PC-3 (cell line): ENCODE data around the gene RHOJ. TPM values are rescaled to one million over a fixed set of nuclear protein-coding genes. Genes with fewer than 3 reads are reported as not detected.

ENCODE experiments used
- ATAC-seq: fragments of 200-7000 bp; cut with Tn5 transposase; 2 replicates; pipeline ENCODE4 v1.9.1; 2020; ENCODE audit warnings: mild to moderate bottlenecking, moderate library complexity
- BruUV-seq: library from RNA; stranded (reverse); fragments of 400-500 nt; replicated peaks from 2 replicates; lab custom pipeline; 2021; lab: Mats Ljungman, UMichigan
- CTCF ChIA-PET: fragments of 300-600 bp; sonication (Branson Sonifier 250); formaldehyde crosslinking; loops from one replicate; lab custom pipeline; 2022; ENCODE audit warnings: antibody characterized with exemption; lab: Charles Lee
- POLR2A ChIA-PET: fragments of 300-600 bp; sonication (Branson Sonifier 250); formaldehyde crosslinking; loops from one replicate; lab custom pipeline; 2022; ENCODE audit warnings: antibody characterized with exemption; ENCODE audit not compliant: unreplicated experiment; lab: Charles Lee
- DNase-seq: peaks from one replicate; pipeline ENCODE4 v3.0.0-alpha.2; 2015
- H2AFZ ChIP-seq: fragments of 300-600 bp; sonication (generic); 2 replicates; pipeline ENCODE4 v1.6.0; 2016; ENCODE audit warnings: antibody characterized with exemption, low read length
- H3F3A ChIP-seq: fragments of 300-600 bp; sonication (generic); one replicate; pipeline ENCODE4 v1.6.0; 2017; ENCODE audit warnings: antibody characterized with exemption, low read length, control low read depth, mild to moderate bottlenecking; ENCODE audit not compliant: unreplicated experiment
- H3K27ac ChIP-seq: fragments of 300-600 bp; sonication (generic); 2 replicates; pipeline ENCODE4 v1.5.1; 2016; ENCODE audit warnings: mild to moderate bottlenecking, low read length
- H3K27me3 ChIP-seq: fragments of 300-600 bp; sonication (generic); 2 replicates; pipeline ENCODE4 v1.6.1; 2016; ENCODE audit warnings: low read length, mixed read lengths
- H3K36me3 ChIP-seq: fragments of 300-600 bp; sonication (generic); 2 replicates; pipeline ENCODE4 v1.6.1; 2016; ENCODE audit warnings: low read depth, mixed run types, low read length, mixed read lengths
- H3K4me1 ChIP-seq: fragments of 300-600 bp; sonication (generic); 2 replicates; pipeline ENCODE4 v1.5.1; 2016; ENCODE audit warnings: low read length; ENCODE audit not compliant: insufficient read depth
- H3K4me2 ChIP-seq: fragments of 300-600 bp; sonication (generic); 2 replicates; pipeline ENCODE4 v1.6.0; 2016; ENCODE audit warnings: low read length
- H3K4me3 ChIP-seq: fragments of 300-600 bp; sonication (generic); 2 replicates; pipeline ENCODE4 v1.5.1; 2016; ENCODE audit warnings: mild to moderate bottlenecking, low read length, mixed read lengths
- H3K79me2 ChIP-seq: fragments of 300-600 bp; sonication (generic); 2 replicates; pipeline ENCODE4 v1.6.1; 2017; ENCODE audit warnings: low read length, mixed read lengths
- H3K9ac ChIP-seq: fragments of 300-600 bp; sonication (generic); 2 replicates; pipeline ENCODE4 v1.6.0; 2016; ENCODE audit warnings: mild to moderate bottlenecking, low read length
- H3K9me2 ChIP-seq: fragments of 300-600 bp; sonication (generic); replicated peaks from 2 replicates; pipeline ENCODE4 v1.6.1; 2016; ENCODE audit warnings: mixed run types, low read length, mixed read lengths
- H3K9me3 ChIP-seq: fragments of 300-600 bp; sonication (generic); 2 replicates; pipeline ENCODE4 v1.6.1; 2016; ENCODE audit warnings: low read length, mixed read lengths
- H4K20me1 ChIP-seq: fragments of 300-600 bp; sonication (generic); 2 replicates; pipeline ENCODE4 v1.6.1; 2016; ENCODE audit warnings: low read length, mixed read lengths
- CTCF ChIP-seq: fragments of 300-600 bp; sonication (generic); conservative IDR thresholded peaks from 2 replicates; pipeline ENCODE4 v1.5.1; 2017; ENCODE audit warnings: antibody characterized with exemption, low read depth, mild to moderate bottlenecking, low read length
- EZH2 ChIP-seq: fragments of 300-600 bp; sonication (generic); IDR thresholded peaks from one replicate; pipeline ENCODE4 v1.6.1; 2017; ENCODE audit warnings: antibody characterized with exemption, mild to moderate bottlenecking, low read length; ENCODE audit not compliant: unreplicated experiment
- EZH2phosphoT487 ChIP-seq: fragments of 300-600 bp; sonication (generic); IDR thresholded peaks from 2 replicates; pipeline ENCODE4 v1.6.1; 2018; ENCODE audit warnings: mild to moderate bottlenecking, antibody characterized with exemption, low read length, borderline replicate concordance
- intact Hi-C: fragments of 100-400 bp; cut with micrococcal nuclease; formaldehyde crosslinking; loops from 2 replicates; pipeline ENCODE4 v1.9.0; 2023
- total RNA-seq: library from RNA; depleted of rRNA; stranded (reverse); fragments of >200 nt; gene quantifications from 2 replicates; pipeline ENCODE4 v1.2.3, GENCODE V29; 2014

The RHOJ gene
- total RNA-seq, 1 experiment from 2014 or later: not detected

GRCh38 chr14:63268771-63269170, 64.5 kb downstream of the RHOJ start:
- Histone ChIP-seq H3K36me3 (no peaks in the 10 kb centered on the region), H3K27ac (no peak overlapping the region), H3K9ac (no peak overlapping the region), H2AFZ (no peak overlapping the region), H3K79me2 (no peaks in the 10 kb centered on the region), H3K9me2 (no peaks in the 10 kb centered on the region), H3K9me3 (no peaks in the 10 kb centered on the region), H3K4me1 (no peaks in the 10 kb centered on the region), H3K4me2 (no peak overlapping the region), H4K20me1 (no peaks in the 10 kb centered on the region), H3K4me3 (no peak overlapping the region), H3K27me3 (peaks cover 65% of the 10 kb centered on the region), H3F3A (no peaks in the 10 kb centered on the region)
- intact Hi-C loops: no loop called here
- BruUV-seq: no TSS peak
- DNase-seq (no peak), ATAC-seq (no peak)
- no peak for TF ChIP-seq EZH2
- TF ChIP-seq EZH2phosphoT487: no peak
- no peak for TF ChIP-seq CTCF
- ChIA-PET POLR2A (no interaction called here), CTCF (no interaction called here)

GRCh38 chr14:63269561-63270225, 65.5 kb downstream of the RHOJ start:
- DNase-seq: no peak
- Histone ChIP-seq H3K9me2 (no peaks in the 10 kb centered on the region), H3K27ac (no peak overlapping the region), H3K9me3 (no peaks in the 10 kb centered on the region), H2AFZ (no peak overlapping the region), H3K4me1 (no peaks in the 10 kb centered on the region), H3K4me2 (no peak overlapping the region), H4K20me1 (no peaks in the 10 kb centered on the region), H3K79me2 (no peaks in the 10 kb centered on the region), H3F3A (no peaks in the 10 kb centered on the region), H3K27me3 (peaks cover 65% of the 10 kb centered on the region), H3K36me3 (no peaks in the 10 kb centered on the region), H3K9ac (no peak overlapping the region), H3K4me3 (no peak overlapping the region)
- no peak for ATAC-seq
- ChIA-PET CTCF (no interaction called here), POLR2A (no interaction called here)
- no TSS peak for BruUV-seq
- TF ChIP-seq EZH2phosphoT487: no peak
- TF ChIP-seq CTCF: no peak
- TF ChIP-seq EZH2: no peak
- intact Hi-C loops: no loop called here

- Histone ChIP-seq H3K36me3 (no peaks in the 10 kb centered on the region), H3K79me2 (no peaks in the 10 kb centered on the region), H3K9me3 (no peaks in the 10 kb centered on the region), H2AFZ (no peak overlapping the region), H3K4me3 (no peak overlapping the region), H3K9me2 (no peaks in the 10 kb centered on the region), H3K4me2 (no peak overlapping the region), H3K27ac (no peak overlapping the region), H3F3A (no peaks in the 10 kb centered on the region), H3K27me3 (peaks cover 51% of the 10 kb centered on the region), H3K9ac (no peak overlapping the region), H3K4me1 (no peaks in the 10 kb centered on the region), H4K20me1 (no peaks in the 10 kb centered on the region)
- intact Hi-C loops: no loop called here
- ChIA-PET POLR2A (no interaction called here), CTCF (no interaction called here)
- DNase-seq (no peak), ATAC-seq (no peak)
- TF ChIP-seq EZH2 (no peak), EZH2phosphoT487 (no peak), CTCF (no peak)
- BruUV-seq: no TSS peak
These were observed 68.9 kb downstream of the RHOJ start for GRCh38 chr14:63273129-63273528.
